ENCODE measurements around the gene NEMF. TPM values are rescaled to one million over a fixed set of nuclear protein-coding genes. Genes with fewer than 3 reads are reported as not detected.
"Not testable (repeated sequence)": the region's sequence is repeated elsewhere in the genome, so short reads cannot be mapped to it uniquely, and the experiment has no call there.

Gene NEMF
- polyA plus RNA-seq, 1 donor from 2014 or later, result 91.0 TPM

DNA sequence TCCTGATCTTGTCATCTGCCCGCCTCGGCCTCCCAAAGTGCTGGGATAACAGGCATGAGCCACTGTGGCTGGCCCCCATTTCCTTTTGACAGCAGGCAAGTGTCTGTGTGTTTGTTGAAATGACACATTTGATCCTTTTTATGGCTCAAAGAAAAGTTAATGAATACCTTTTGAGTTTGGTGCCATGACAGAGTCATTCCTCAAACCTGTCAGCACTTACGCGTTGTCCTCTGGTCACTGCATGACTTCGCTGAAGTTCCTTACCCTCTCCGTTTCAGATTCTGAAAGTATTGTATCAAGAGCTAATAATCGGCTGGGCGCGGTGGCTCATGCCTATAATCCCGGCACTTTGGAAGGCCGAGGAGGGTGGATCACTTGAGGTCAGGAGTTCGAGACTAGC lies 32.4 kb downstream of the NEMF start:
- no peak for TF ChIP-seq POLR2AphosphoS5 (IDR thresholded peaks at IDR 0.05)
- TF ChIP-seq SMC3 (conservative IDR thresholded peaks at IDR 0.05; ENCODE audit: poor library complexity), result no peak
- TF ChIP-seq EZH2 (IDR thresholded peaks at IDR 0.05; ENCODE audit: borderline replicate concordance, insufficient read depth, low read length, poor library complexity, severe bottlenecking), result no peak
- no peak for TF ChIP-seq TAF1 (IDR thresholded peaks at IDR 0.05; ENCODE audit: low read depth)
- TF ChIP-seq RAD21 (conservative IDR thresholded peaks at IDR 0.05), result no peak
- TF ChIP-seq EP300 (conservative IDR thresholded peaks at IDR 0.05; ENCODE audit: poor library complexity, severe bottlenecking), result no peak
- TF ChIP-seq, protein P1, sequence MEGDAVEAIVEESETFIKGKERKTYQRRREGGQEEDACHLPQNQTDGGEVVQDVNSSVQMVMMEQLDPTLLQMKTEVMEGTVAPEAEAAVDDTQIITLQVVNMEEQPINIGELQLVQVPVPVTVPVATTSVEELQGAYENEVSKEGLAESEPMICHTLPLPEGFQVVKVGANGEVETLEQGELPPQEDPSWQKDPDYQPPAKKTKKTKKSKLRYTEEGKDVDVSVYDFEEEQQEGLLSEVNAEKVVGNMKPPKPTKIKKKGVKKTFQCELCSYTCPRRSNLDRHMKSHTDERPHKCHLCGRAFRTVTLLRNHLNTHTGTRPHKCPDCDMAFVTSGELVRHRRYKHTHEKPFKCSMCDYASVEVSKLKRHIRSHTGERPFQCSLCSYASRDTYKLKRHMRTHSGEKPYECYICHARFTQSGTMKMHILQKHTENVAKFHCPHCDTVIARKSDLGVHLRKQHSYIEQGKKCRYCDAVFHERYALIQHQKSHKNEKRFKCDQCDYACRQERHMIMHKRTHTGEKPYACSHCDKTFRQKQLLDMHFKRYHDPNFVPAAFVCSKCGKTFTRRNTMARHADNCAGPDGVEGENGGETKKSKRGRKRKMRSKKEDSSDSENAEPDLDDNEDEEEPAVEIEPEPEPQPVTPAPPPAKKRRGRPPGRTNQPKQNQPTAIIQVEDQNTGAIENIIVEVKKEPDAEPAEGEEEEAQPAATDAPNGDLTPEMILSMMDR (IDR thresholded peaks at IDR 0.05; ENCODE audit: poor library complexity, severe bottlenecking), result no peak
- TF ChIP-seq, protein P2, sequence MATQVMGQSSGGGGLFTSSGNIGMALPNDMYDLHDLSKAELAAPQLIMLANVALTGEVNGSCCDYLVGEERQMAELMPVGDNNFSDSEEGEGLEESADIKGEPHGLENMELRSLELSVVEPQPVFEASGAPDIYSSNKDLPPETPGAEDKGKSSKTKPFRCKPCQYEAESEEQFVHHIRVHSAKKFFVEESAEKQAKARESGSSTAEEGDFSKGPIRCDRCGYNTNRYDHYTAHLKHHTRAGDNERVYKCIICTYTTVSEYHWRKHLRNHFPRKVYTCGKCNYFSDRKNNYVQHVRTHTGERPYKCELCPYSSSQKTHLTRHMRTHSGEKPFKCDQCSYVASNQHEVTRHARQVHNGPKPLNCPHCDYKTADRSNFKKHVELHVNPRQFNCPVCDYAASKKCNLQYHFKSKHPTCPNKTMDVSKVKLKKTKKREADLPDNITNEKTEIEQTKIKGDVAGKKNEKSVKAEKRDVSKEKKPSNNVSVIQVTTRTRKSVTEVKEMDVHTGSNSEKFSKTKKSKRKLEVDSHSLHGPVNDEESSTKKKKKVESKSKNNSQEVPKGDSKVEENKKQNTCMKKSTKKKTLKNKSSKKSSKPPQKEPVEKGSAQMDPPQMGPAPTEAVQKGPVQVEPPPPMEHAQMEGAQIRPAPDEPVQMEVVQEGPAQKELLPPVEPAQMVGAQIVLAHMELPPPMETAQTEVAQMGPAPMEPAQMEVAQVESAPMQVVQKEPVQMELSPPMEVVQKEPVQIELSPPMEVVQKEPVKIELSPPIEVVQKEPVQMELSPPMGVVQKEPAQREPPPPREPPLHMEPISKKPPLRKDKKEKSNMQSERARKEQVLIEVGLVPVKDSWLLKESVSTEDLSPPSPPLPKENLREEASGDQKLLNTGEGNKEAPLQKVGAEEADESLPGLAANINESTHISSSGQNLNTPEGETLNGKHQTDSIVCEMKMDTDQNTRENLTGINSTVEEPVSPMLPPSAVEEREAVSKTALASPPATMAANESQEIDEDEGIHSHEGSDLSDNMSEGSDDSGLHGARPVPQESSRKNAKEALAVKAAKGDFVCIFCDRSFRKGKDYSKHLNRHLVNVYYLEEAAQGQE (IDR thresholded peaks at IDR 0.05; ENCODE audit: borderline replicate concordance), result no peak
- no peak for TF ChIP-seq MXI1 (conservative IDR thresholded peaks at IDR 0.05; ENCODE audit: poor library complexity, severe bottlenecking)
- Histone ChIP-seq H3K9me2 (ENCODE audit: insufficient read depth, low read length) (no peaks in the 10 kb centered on the region), H4K20me1 (ENCODE audit: insufficient read depth) (no peaks in the 10 kb centered on the region), H3F3A (ENCODE audit: insufficient read depth, low read length, poor library complexity, severe bottlenecking) (no peaks in the 10 kb centered on the region), H3K27me3 (ENCODE audit: insufficient read depth, low read depth, low read length) (no peaks in the 10 kb centered on the region), H3K79me2 (replicated peaks; ENCODE audit: insufficient read depth, low read length) (no peaks in the 10 kb centered on the region), H3K27ac (ENCODE audit: low read length) (no peak overlapping the region), H3K4me3 (ENCODE audit: low read length) (no peak overlapping the region), H3K4me2 (ENCODE audit: low read length) (no peak overlapping the region), H3K9me3 (ENCODE audit: low read length) (peaks cover 7% of the 10 kb centered on the region), H3K36me3 (ENCODE audit: insufficient read depth, low read length) (peaks cover 12% of the 10 kb centered on the region), H2AFZ (ENCODE audit: low read depth, low read length) (no peak overlapping the region), H3K9ac (ENCODE audit: low read length) (no peak overlapping the region)

DNA sequence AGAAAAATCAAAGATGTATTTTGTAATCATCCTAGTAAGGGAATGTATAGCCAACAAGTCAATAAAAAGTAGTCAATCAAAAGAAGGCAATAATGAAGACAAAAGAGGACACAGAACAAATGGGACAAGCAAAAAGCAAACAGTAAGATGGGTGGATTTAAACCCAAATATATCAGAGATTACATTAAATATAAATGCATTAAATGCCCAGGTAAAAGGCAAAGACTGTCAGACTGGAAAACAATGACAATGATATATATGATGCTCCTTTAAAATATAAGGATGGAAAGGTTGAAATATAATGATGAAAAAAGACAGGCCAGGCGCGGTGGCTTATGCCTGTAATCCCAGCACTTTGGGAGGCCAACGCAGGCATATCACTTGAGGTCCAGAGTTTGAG lies 35.7 kb downstream of the NEMF start:
- Histone ChIP-seq H3K9ac (ENCODE audit: low read length) (no peak overlapping the region), H3F3A (ENCODE audit: insufficient read depth, low read length, poor library complexity, severe bottlenecking) (no peaks in the 10 kb centered on the region), H3K27me3 (ENCODE audit: insufficient read depth, low read depth, low read length) (no peaks in the 10 kb centered on the region), H3K4me3 (ENCODE audit: low read length) (no peak overlapping the region), H3K9me2 (ENCODE audit: insufficient read depth, low read length) (no peaks in the 10 kb centered on the region), H3K36me3 (ENCODE audit: insufficient read depth, low read length) (peaks cover 32% of the 10 kb centered on the region), H3K79me2 (replicated peaks; ENCODE audit: insufficient read depth, low read length) (no peaks in the 10 kb centered on the region), H3K4me2 (ENCODE audit: low read length) (no peak overlapping the region), H3K27ac (ENCODE audit: low read length) (no peak overlapping the region), H2AFZ (ENCODE audit: low read depth, low read length) (no peak overlapping the region), H3K9me3 (ENCODE audit: low read length) (peaks cover 7% of the 10 kb centered on the region), H4K20me1 (ENCODE audit: insufficient read depth) (no peaks in the 10 kb centered on the region)
- no peak for TF ChIP-seq MXI1 (conservative IDR thresholded peaks at IDR 0.05; ENCODE audit: poor library complexity, severe bottlenecking)
- TF ChIP-seq, protein P2 (IDR thresholded peaks at IDR 0.05; ENCODE audit: borderline replicate concordance), result no peak
- no peak for TF ChIP-seq RAD21 (conservative IDR thresholded peaks at IDR 0.05)
- TF ChIP-seq TAF1 (IDR thresholded peaks at IDR 0.05; ENCODE audit: low read depth), result no peak
- TF ChIP-seq EP300 (conservative IDR thresholded peaks at IDR 0.05; ENCODE audit: poor library complexity, severe bottlenecking), result no peak
- TF ChIP-seq EZH2 (IDR thresholded peaks at IDR 0.05; ENCODE audit: borderline replicate concordance, insufficient read depth, low read length, poor library complexity, severe bottlenecking), result no peak
- TF ChIP-seq, protein P1 (IDR thresholded peaks at IDR 0.05; ENCODE audit: poor library complexity, severe bottlenecking), result no peak
- no peak for TF ChIP-seq POLR2AphosphoS5 (IDR thresholded peaks at IDR 0.05)
- TF ChIP-seq SMC3 (conservative IDR thresholded peaks at IDR 0.05; ENCODE audit: poor library complexity), result no peak

DNA sequence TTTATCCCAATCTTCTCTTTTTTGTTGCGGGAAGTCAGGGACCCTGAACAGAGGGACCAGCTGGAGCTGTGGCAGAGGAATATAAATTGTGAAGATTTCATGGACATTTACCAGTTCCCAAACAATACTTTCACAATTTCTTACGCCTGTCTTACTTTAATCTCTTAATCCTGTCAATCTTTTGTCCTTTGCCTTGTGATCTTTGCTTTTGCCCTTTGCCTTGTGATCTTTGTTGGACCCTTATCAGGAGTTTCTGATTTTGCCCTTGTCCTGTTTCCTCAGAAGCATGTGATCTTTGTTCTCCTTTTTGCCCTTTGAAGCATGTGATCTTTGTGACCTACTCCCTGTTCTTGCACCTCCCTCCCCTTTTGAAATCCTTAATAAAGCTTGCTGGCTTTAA lies 36.5 kb downstream of the NEMF start:
- H2AFZ ChIP-seq (ENCODE audit: low read depth, low read length); H3K9me3 ChIP-seq (ENCODE audit: low read length); H3K27me3 ChIP-seq (ENCODE audit: insufficient read depth, low read depth, low read length); H3K4me3 ChIP-seq (ENCODE audit: low read length); H3F3A ChIP-seq (ENCODE audit: insufficient read depth, low read length, poor library complexity, severe bottlenecking); H3K27ac ChIP-seq (ENCODE audit: low read length); H4K20me1 ChIP-seq (ENCODE audit: insufficient read depth); H3K79me2 ChIP-seq (replicated peaks; ENCODE audit: insufficient read depth, low read length); H3K9ac ChIP-seq (ENCODE audit: low read length); H3K9me2 ChIP-seq (ENCODE audit: insufficient read depth, low read length); H3K4me2 ChIP-seq (ENCODE audit: low read length): not testable (repeated sequence)
- H3K36me3 ChIP-seq (ENCODE audit: insufficient read depth, low read length), result peaks cover 39% of the 10 kb centered on the region
